ENCODE results near the gene HYKK. TPM values are rescaled to one million over a fixed set of nuclear protein-coding genes. Genes with fewer than 3 reads are reported as not detected.
"Not testable (repeated sequence)": the region's sequence is repeated elsewhere in the genome, so short reads cannot be mapped to it uniquely, and the experiment has no call there.

Gene HYKK
- total RNA-seq, 1 donor from 2014 or later: 1.2 TPM

GRCh38 chr15:78509726-78510312, 2.4 kb downstream of the HYKK start:
- peaks cover 2% of the 10 kb centered on the region for H3K36me3 Mint-ChIP-seq (ENCODE audit: low read depth)
- H3K4me1 Mint-ChIP-seq (ENCODE audit: low read depth): peaks cover 31% of the 10 kb centered on the region
- DNase-seq (ENCODE audit: low spot score): peak; percentile 2
- intact Hi-C loops (cut with micrococcal nuclease): no loop called here
- H3K9me3 Mint-ChIP-seq: no peaks in the 10 kb centered on the region
- H3K27ac Mint-ChIP-seq: peak overlapping the region; percentile 61
- H3K27me3 Mint-ChIP-seq (ENCODE audit: insufficient read depth): peaks cover 9% of the 10 kb centered on the region
- H3K4me3 Mint-ChIP-seq: no peak overlapping the region

GRCh38 chr15:78520035-78520434, 12.7 kb downstream of the HYKK start:
- H3K27ac Mint-ChIP-seq; H3K36me3 Mint-ChIP-seq (ENCODE audit: low read depth); H3K4me3 Mint-ChIP-seq; intact Hi-C loops (cut with micrococcal nuclease); H3K9me3 Mint-ChIP-seq; DNase-seq (ENCODE audit: low spot score); H3K27me3 Mint-ChIP-seq (ENCODE audit: insufficient read depth); H3K4me1 Mint-ChIP-seq (ENCODE audit: low read depth): not testable (repeated sequence)

- no peaks in the 10 kb centered on the region for H3K9me3 Mint-ChIP-seq
- no peak for DNase-seq (ENCODE audit: low spot score)
- no peak overlapping the region for H3K4me3 Mint-ChIP-seq
- no peak overlapping the region for H3K27ac Mint-ChIP-seq
- no peaks in the 10 kb centered on the region for H3K27me3 Mint-ChIP-seq (ENCODE audit: insufficient read depth)
- no peaks in the 10 kb centered on the region for H3K4me1 Mint-ChIP-seq (ENCODE audit: low read depth)
- no peaks in the 10 kb centered on the region for H3K36me3 Mint-ChIP-seq (ENCODE audit: low read depth)
- intact Hi-C loops (cut with micrococcal nuclease): no loop called here
Measured at GRCh38 chr15:78524230-78524629, 16.9 kb downstream of the HYKK start.

GRCh38 chr15:78527325-78527724, 19.9 kb downstream of the HYKK start:
- H3K4me1 Mint-ChIP-seq (ENCODE audit: low read depth): no peaks in the 10 kb centered on the region
- H3K27me3 Mint-ChIP-seq (ENCODE audit: insufficient read depth): no peaks in the 10 kb centered on the region
- H3K9me3 Mint-ChIP-seq: no peaks in the 10 kb centered on the region
- H3K36me3 Mint-ChIP-seq (ENCODE audit: low read depth): no peaks in the 10 kb centered on the region
- DNase-seq (ENCODE audit: low spot score): no peak
- no peak overlapping the region for H3K27ac Mint-ChIP-seq
- intact Hi-C loops (cut with micrococcal nuclease): no loop called here
- no peak overlapping the region for H3K4me3 Mint-ChIP-seq

GRCh38 chr15:78533331-78533730, 26.0 kb downstream of the HYKK start:
- no peak overlapping the region for H3K4me3 Mint-ChIP-seq
- peaks cover under 1% of the 10 kb centered on the region for H3K4me1 Mint-ChIP-seq (ENCODE audit: low read depth)
- H3K36me3 Mint-ChIP-seq (ENCODE audit: low read depth): no peaks in the 10 kb centered on the region
- peaks cover 3% of the 10 kb centered on the region for H3K27me3 Mint-ChIP-seq (ENCODE audit: insufficient read depth)
- DNase-seq (ENCODE audit: low spot score): no peak
- H3K9me3 Mint-ChIP-seq: no peaks in the 10 kb centered on the region
- intact Hi-C loops (cut with micrococcal nuclease): no loop called here
- H3K27ac Mint-ChIP-seq: no peak overlapping the region

- intact Hi-C loops (cut with micrococcal nuclease): no loop called here
- Mint-ChIP-seq H3K36me3 (ENCODE audit: low read depth) (no peaks in the 10 kb centered on the region), H3K4me1 (ENCODE audit: low read depth) (peaks cover 18% of the 10 kb centered on the region), H3K4me3 (no peak overlapping the region), H3K9me3 (no peaks in the 10 kb centered on the region), H3K27ac (no peak overlapping the region), H3K27me3 (ENCODE audit: insufficient read depth) (peaks cover 3% of the 10 kb centered on the region)
- no peak for DNase-seq (ENCODE audit: low spot score)
Measured at GRCh38 chr15:78536134-78536533, 28.8 kb downstream of the HYKK start.

GRCh38 chr15:78537266-78537905, 30.0 kb downstream of the HYKK start:
- H3K36me3 Mint-ChIP-seq (ENCODE audit: low read depth): peaks cover 10% of the 10 kb centered on the region
- peaks cover 28% of the 10 kb centered on the region for H3K4me1 Mint-ChIP-seq (ENCODE audit: low read depth)
- no peak for DNase-seq (ENCODE audit: low spot score)
- no peak overlapping the region for H3K4me3 Mint-ChIP-seq
- intact Hi-C loops (cut with micrococcal nuclease): no loop called here
- H3K27me3 Mint-ChIP-seq (ENCODE audit: insufficient read depth): peaks cover 3% of the 10 kb centered on the region
- no peak overlapping the region for H3K27ac Mint-ChIP-seq
- H3K9me3 Mint-ChIP-seq: no peaks in the 10 kb centered on the region

GRCh38 chr15:78538358-78538757, 31.0 kb downstream of the HYKK start:
- H3K27ac Mint-ChIP-seq: no peak overlapping the region
- H3K9me3 Mint-ChIP-seq: no peaks in the 10 kb centered on the region
- peaks cover 19% of the 10 kb centered on the region for H3K36me3 Mint-ChIP-seq (ENCODE audit: low read depth)
- H3K4me3 Mint-ChIP-seq: no peak overlapping the region
- intact Hi-C loops (cut with micrococcal nuclease): no loop called here
- peaks cover 37% of the 10 kb centered on the region for H3K4me1 Mint-ChIP-seq (ENCODE audit: low read depth)
- peaks cover 3% of the 10 kb centered on the region for H3K27me3 Mint-ChIP-seq (ENCODE audit: insufficient read depth)
- no peak for DNase-seq (ENCODE audit: low spot score)

- Mint-ChIP-seq H3K4me1 (ENCODE audit: low read depth) (peaks cover 39% of the 10 kb centered on the region), H3K27ac (peak overlapping the region; percentile 100), H3K36me3 (ENCODE audit: low read depth) (peaks cover 22% of the 10 kb centered on the region), H3K4me3 (peak overlapping the region; percentile 97)
- not testable (repeated sequence) for DNase-seq (ENCODE audit: low spot score); H3K9me3 Mint-ChIP-seq; H3K27me3 Mint-ChIP-seq (ENCODE audit: insufficient read depth)
- intact Hi-C loops (cut with micrococcal nuclease): loop anchor here (1.0 to 5.0 kb wide), 4 partner anchors 32 to 333 kb away; partner anchors contain the start of genes HYKK, MORF4L1 and SKIC8
Measured at GRCh38 chr15:78539464-78540140, 32.2 kb downstream of the HYKK start.

- peaks cover 42% of the 10 kb centered on the region for H3K4me1 Mint-ChIP-seq (ENCODE audit: low read depth)
- peak within 1 kb of the TSS; percentile 100 for H3K27ac Mint-ChIP-seq
- no peaks in the 10 kb centered on the region for H3K9me3 Mint-ChIP-seq
Measured at GRCh38 chr15:78540141-78540870, 32.9 kb downstream of the HYKK start, which contains the start of gene PSMA4. PSMA4 (plus strand) TSS chr15:78540444; CDS start chr15:78541928, 1,484 bp downstream.

GRCh38 chr15:78540871-78541743, 33.7 kb downstream of the HYKK start:
- Mint-ChIP-seq H3K9me3 (no peaks in the 10 kb centered on the region), H3K27ac (peak overlapping the region; percentile 98), H3K4me3 (peak overlapping the region; percentile 97), H3K36me3 (ENCODE audit: low read depth) (peaks cover 33% of the 10 kb centered on the region), H3K27me3 (ENCODE audit: insufficient read depth) (no peaks in the 10 kb centered on the region), H3K4me1 (ENCODE audit: low read depth) (peaks cover 42% of the 10 kb centered on the region)
- no peak for DNase-seq (ENCODE audit: low spot score)
- intact Hi-C loops (cut with micrococcal nuclease): loop anchor here (1.0 to 5.0 kb wide), 5 partner anchors 24 to 331 kb away; partner anchors contain the start of genes CHRNA5, HYKK, MORF4L1 and SKIC8

More at GRCh38 chr15:78540141-78540870, 32.9 kb downstream of the HYKK start, which contains the start of gene PSMA4:
- intact Hi-C loops (cut with micrococcal nuclease): loop anchor here (1.0 to 5.0 kb wide), 4 partner anchors 33 to 332 kb away; partner anchors contain the start of genes HYKK, MORF4L1 and SKIC8
- Mint-ChIP-seq H3K36me3 (ENCODE audit: low read depth) (peaks cover 27% of the 10 kb centered on the region), H3K4me3 (peak within 1 kb of the TSS; percentile 97), H3K27me3 (ENCODE audit: insufficient read depth) (no peaks in the 10 kb centered on the region)
- peak; percentile 92 for DNase-seq (ENCODE audit: low spot score)

GRCh38 chr15:78541744-78542034, 34.3 kb downstream of the HYKK start:
- Mint-ChIP-seq H3K9me3 (no peaks in the 10 kb centered on the region), H3K4me3 (peak overlapping the region; percentile 97), H3K36me3 (ENCODE audit: low read depth) (peaks cover 36% of the 10 kb centered on the region), H3K4me1 (ENCODE audit: low read depth) (peaks cover 42% of the 10 kb centered on the region), H3K27ac (peak overlapping the region; percentile 98), H3K27me3 (ENCODE audit: insufficient read depth) (no peaks in the 10 kb centered on the region)
- no peak for DNase-seq (ENCODE audit: low spot score)
- intact Hi-C loops (cut with micrococcal nuclease): loop anchor here (1.0 to 5.0 kb wide), 2 partner anchors 24 to 331 kb away; partner anchors contain the start of genes CHRNA5 and MORF4L1

Data from activated T-helper 1 cell treated with anti-CD3 and anti-CD28 coated beads, Interleukin-12 subunit alpha, Interleukin-12 subunit beta, Interleukin-2, Interleukin-4 antibody, amounts not matched to agents 30 ng/mL and 10 ng/mL and 1 ng/mL, durations not matched to agents 14 hours and 24 hours and 36 hours (primary cell).